Measurements from ENCODE around the gene ARID4B.
A peak's percentile ranks its signal among the peaks of the same experiment; 100 is the strongest.

Gene ARID4B

GRCh38 chr1:235156740-235157139 lies 171.2 kb downstream of the ARID4B start:
- DNase-seq: no peak

- no peak for DNase-seq
These were observed 171.7 kb downstream of the ARID4B start for GRCh38 chr1:235156265-235156664.

GRCh38 chr1:235152235-235152634 lies 175.7 kb downstream of the ARID4B start:
- DNase-seq: no peak

GRCh38 chr1:235151033-235151432 lies 176.9 kb downstream of the ARID4B start:
- peak; percentile 37 for DNase-seq

GRCh38 chr1:235149824-235150223 lies 178.2 kb downstream of the ARID4B start:
- no peak for DNase-seq

- no peak for DNase-seq
These were observed 180.7 kb downstream of the ARID4B start for GRCh38 chr1:235147269-235147668.

- DNase-seq: no peak
These were observed 182.3 kb downstream of the ARID4B start for GRCh38 chr1:235145639-235146038.

- DNase-seq: no peak
These were observed 185.0 kb downstream of the ARID4B start for GRCh38 chr1:235142991-235143390.

GRCh38 chr1:235139315-235139714 lies 188.7 kb downstream of the ARID4B start:
- no peak for DNase-seq

GRCh38 chr1:235138821-235139220 lies 189.2 kb downstream of the ARID4B start:
- DNase-seq: peak; percentile 31

GRCh38 chr1:235136111-235136510 lies 191.9 kb downstream of the ARID4B start:
- DNase-seq: no peak

- no peak for DNase-seq
These were observed 193.8 kb downstream of the ARID4B start for GRCh38 chr1:235134171-235134570.

- DNase-seq: no peak
These were observed 194.9 kb downstream of the ARID4B start for GRCh38 chr1:235133086-235133485.

- no peak for DNase-seq
These were observed 196.0 kb downstream of the ARID4B start for GRCh38 chr1:235131961-235132360.

GRCh38 chr1:235130766-235131270 lies 197.2 kb downstream of the ARID4B start:
- no peak for DNase-seq

- no peak for DNase-seq
These were observed 198.0 kb downstream of the ARID4B start for GRCh38 chr1:235129774-235130570.

GRCh38 chr1:235128456-235129328 lies 199.3 kb downstream of the ARID4B start, which contains the start of gene TOMM20:
TOMM20 (minus strand) TSS chr1:235128837; CDS start chr1:235128715, 122 bp downstream.
- DNase-seq: peak; percentile 99

- DNase-seq: peak; percentile 31
These were observed 200.1 kb downstream of the ARID4B start for GRCh38 chr1:235127732-235128455.

GRCh38 chr1:235127203-235127602 lies 200.8 kb downstream of the ARID4B start:
- no peak for DNase-seq

- no peak for DNase-seq
These were observed 203.3 kb downstream of the ARID4B start for GRCh38 chr1:235124665-235125064.

- DNase-seq: no peak
These were observed 203.9 kb downstream of the ARID4B start for GRCh38 chr1:235124111-235124510.

GRCh38 chr1:235122348-235122747 lies 205.6 kb downstream of the ARID4B start:
- DNase-seq: no peak

Measured in activated CD4-positive, alpha-beta T cell treated with anti-CD3 and anti-CD28 coated beads, Interleukin-10, Interleukin-2, amounts not matched to agents 100 ng/mL and 50 ng/mL, durations not matched to agents 16 hours and 8 hours (primary cell).